PC-3 (cell line): Measurements from ENCODE around the gene CYP1A1. TPM values are rescaled to one million over a fixed set of nuclear protein-coding genes. Genes with fewer than 3 reads are reported as not detected.

Experiments
- ATAC-seq: fragments of 200-7000 bp; cut with Tn5 transposase; 2 replicates; pipeline ENCODE4 v1.9.1; 2020; ENCODE audit warnings: mild to moderate bottlenecking, moderate library complexity
- BruUV-seq: library from RNA; stranded (reverse); fragments of 400-500 nt; replicated peaks from 2 replicates; lab custom pipeline; 2021; lab: Mats Ljungman, UMichigan
- CTCF ChIA-PET: fragments of 300-600 bp; sonication (Branson Sonifier 250); formaldehyde crosslinking; loops from one replicate; lab custom pipeline; 2022; ENCODE audit warnings: antibody characterized with exemption; lab: Charles Lee
- POLR2A ChIA-PET: fragments of 300-600 bp; sonication (Branson Sonifier 250); formaldehyde crosslinking; loops from one replicate; lab custom pipeline; 2022; ENCODE audit warnings: antibody characterized with exemption; ENCODE audit not compliant: unreplicated experiment; lab: Charles Lee
- DNase-seq: peaks from one replicate; pipeline ENCODE4 v3.0.0-alpha.2; 2015
- H2AFZ ChIP-seq: fragments of 300-600 bp; sonication (generic); 2 replicates; pipeline ENCODE4 v1.6.0; 2016; ENCODE audit warnings: antibody characterized with exemption, low read length
- H3F3A ChIP-seq: fragments of 300-600 bp; sonication (generic); one replicate; pipeline ENCODE4 v1.6.0; 2017; ENCODE audit warnings: antibody characterized with exemption, low read length, control low read depth, mild to moderate bottlenecking; ENCODE audit not compliant: unreplicated experiment
- H3K27ac ChIP-seq: fragments of 300-600 bp; sonication (generic); 2 replicates; pipeline ENCODE4 v1.5.1; 2016; ENCODE audit warnings: mild to moderate bottlenecking, low read length
- H3K27me3 ChIP-seq: fragments of 300-600 bp; sonication (generic); 2 replicates; pipeline ENCODE4 v1.6.1; 2016; ENCODE audit warnings: low read length, mixed read lengths
- H3K36me3 ChIP-seq: fragments of 300-600 bp; sonication (generic); 2 replicates; pipeline ENCODE4 v1.6.1; 2016; ENCODE audit warnings: low read depth, mixed run types, low read length, mixed read lengths
- H3K4me1 ChIP-seq: fragments of 300-600 bp; sonication (generic); 2 replicates; pipeline ENCODE4 v1.5.1; 2016; ENCODE audit warnings: low read length; ENCODE audit not compliant: insufficient read depth
- H3K4me2 ChIP-seq: fragments of 300-600 bp; sonication (generic); 2 replicates; pipeline ENCODE4 v1.6.0; 2016; ENCODE audit warnings: low read length
- H3K4me3 ChIP-seq: fragments of 300-600 bp; sonication (generic); 2 replicates; pipeline ENCODE4 v1.5.1; 2016; ENCODE audit warnings: mild to moderate bottlenecking, low read length, mixed read lengths
- H3K79me2 ChIP-seq: fragments of 300-600 bp; sonication (generic); 2 replicates; pipeline ENCODE4 v1.6.1; 2017; ENCODE audit warnings: low read length, mixed read lengths
- H3K9ac ChIP-seq: fragments of 300-600 bp; sonication (generic); 2 replicates; pipeline ENCODE4 v1.6.0; 2016; ENCODE audit warnings: mild to moderate bottlenecking, low read length
- H3K9me2 ChIP-seq: fragments of 300-600 bp; sonication (generic); replicated peaks from 2 replicates; pipeline ENCODE4 v1.6.1; 2016; ENCODE audit warnings: mixed run types, low read length, mixed read lengths
- H3K9me3 ChIP-seq: fragments of 300-600 bp; sonication (generic); 2 replicates; pipeline ENCODE4 v1.6.1; 2016; ENCODE audit warnings: low read length, mixed read lengths
- H4K20me1 ChIP-seq: fragments of 300-600 bp; sonication (generic); 2 replicates; pipeline ENCODE4 v1.6.1; 2016; ENCODE audit warnings: low read length, mixed read lengths
- CTCF ChIP-seq: fragments of 300-600 bp; sonication (generic); conservative IDR thresholded peaks from 2 replicates; pipeline ENCODE4 v1.5.1; 2017; ENCODE audit warnings: antibody characterized with exemption, low read depth, mild to moderate bottlenecking, low read length
- EZH2 ChIP-seq: fragments of 300-600 bp; sonication (generic); IDR thresholded peaks from one replicate; pipeline ENCODE4 v1.6.1; 2017; ENCODE audit warnings: antibody characterized with exemption, mild to moderate bottlenecking, low read length; ENCODE audit not compliant: unreplicated experiment
- EZH2phosphoT487 ChIP-seq: fragments of 300-600 bp; sonication (generic); IDR thresholded peaks from 2 replicates; pipeline ENCODE4 v1.6.1; 2018; ENCODE audit warnings: mild to moderate bottlenecking, antibody characterized with exemption, low read length, borderline replicate concordance
- intact Hi-C: fragments of 100-400 bp; cut with micrococcal nuclease; formaldehyde crosslinking; loops from 2 replicates; pipeline ENCODE4 v1.9.0; 2023
- total RNA-seq: library from RNA; depleted of rRNA; stranded (reverse); fragments of >200 nt; gene quantifications from 2 replicates; pipeline ENCODE4 v1.2.3, GENCODE V29; 2014

The CYP1A1 gene
- total RNA-seq, 1 experiment from 2014 or later, result 2.3 TPM

DNA sequence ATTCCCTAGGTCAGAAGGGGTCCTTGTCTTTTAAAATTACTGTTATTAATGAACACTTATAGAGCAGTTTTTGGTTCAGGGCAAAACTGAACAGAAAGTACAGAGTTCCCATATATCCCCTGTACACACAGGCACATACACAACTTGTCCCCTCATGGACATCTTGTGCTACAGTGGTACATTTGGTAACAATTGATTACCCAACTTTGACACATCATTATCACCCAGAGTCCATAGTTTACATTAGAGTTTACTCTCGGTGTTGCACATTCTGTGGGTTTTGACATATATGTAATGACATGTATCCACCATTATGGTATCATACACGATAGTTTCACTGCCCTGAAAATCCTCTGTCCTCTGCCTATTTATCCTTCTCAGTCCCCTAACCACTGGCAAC lies 28.5 kb downstream of the CYP1A1 start:
- H3K9me3 ChIP-seq, result no peaks in the 10 kb centered on the region
- no peak for TF ChIP-seq EZH2phosphoT487
- TF ChIP-seq CTCF, result no peak
- no peak for TF ChIP-seq EZH2
- H2AFZ ChIP-seq, result no peak overlapping the region; the same call in 1 of the 2 replicates
- no TSS peak for BruUV-seq
- H3K4me2 ChIP-seq, result peak overlapping the region; percentile 86
- ChIA-PET POLR2A (no interaction called here), CTCF (no interaction called here)
- H3K79me2 ChIP-seq, result peaks cover 43% of the 10 kb centered on the region
- no peak overlapping the region for H3K27ac ChIP-seq
- DNase-seq (no peak), ATAC-seq (no peak)
- peak overlapping the region; percentile 94; the same call in 1 of the 2 replicates for H3K9ac ChIP-seq
- no peaks in the 10 kb centered on the region for H3F3A ChIP-seq
- H4K20me1 ChIP-seq, result no peaks in the 10 kb centered on the region
- H3K9me2 ChIP-seq, result no peaks in the 10 kb centered on the region
- H3K36me3 ChIP-seq, result no peaks in the 10 kb centered on the region
- intact Hi-C loops, result no loop called here
- H3K4me3 ChIP-seq, result peak overlapping the region; percentile 93
- no peaks in the 10 kb centered on the region for H3K27me3 ChIP-seq
- peaks cover 9% of the 10 kb centered on the region for H3K4me1 ChIP-seq

GRCh38 chr15:74696398-74696729 lies 29.0 kb downstream of the CYP1A1 start:
- 0 out of 2 replicates have a peak overlapping the region, but pooled peaks have one; percentile 37 for H3K27ac ChIP-seq
- H3K4me3 ChIP-seq, result peak overlapping the region; percentile 93
- ChIA-PET POLR2A (no interaction called here), CTCF (no interaction called here)
- H3K9me3 ChIP-seq, result no peaks in the 10 kb centered on the region
- no peaks in the 10 kb centered on the region for H3K9me2 ChIP-seq
- H3K4me2 ChIP-seq, result peak overlapping the region; percentile 86
- peak overlapping the region; percentile 89 for H2AFZ ChIP-seq
- no peaks in the 10 kb centered on the region for H3K27me3 ChIP-seq
- H3K4me1 ChIP-seq, result peaks cover 9% of the 10 kb centered on the region
- H3K9ac ChIP-seq, result peak overlapping the region; percentile 94
- intact Hi-C loops, result no loop called here
- TSS peak; percentile 96 for BruUV-seq
- TF ChIP-seq CTCF (no peak), EZH2phosphoT487 (no peak), EZH2 (no peak)
- H3K79me2 ChIP-seq, result peaks cover 47% of the 10 kb centered on the region
- no peak for DNase-seq
- H3F3A ChIP-seq, result no peaks in the 10 kb centered on the region
- no peaks in the 10 kb centered on the region for H4K20me1 ChIP-seq
- H3K36me3 ChIP-seq, result no peaks in the 10 kb centered on the region
- ATAC-seq, result peak; percentile 11; the same call in 1 of the 2 replicates

DNA sequence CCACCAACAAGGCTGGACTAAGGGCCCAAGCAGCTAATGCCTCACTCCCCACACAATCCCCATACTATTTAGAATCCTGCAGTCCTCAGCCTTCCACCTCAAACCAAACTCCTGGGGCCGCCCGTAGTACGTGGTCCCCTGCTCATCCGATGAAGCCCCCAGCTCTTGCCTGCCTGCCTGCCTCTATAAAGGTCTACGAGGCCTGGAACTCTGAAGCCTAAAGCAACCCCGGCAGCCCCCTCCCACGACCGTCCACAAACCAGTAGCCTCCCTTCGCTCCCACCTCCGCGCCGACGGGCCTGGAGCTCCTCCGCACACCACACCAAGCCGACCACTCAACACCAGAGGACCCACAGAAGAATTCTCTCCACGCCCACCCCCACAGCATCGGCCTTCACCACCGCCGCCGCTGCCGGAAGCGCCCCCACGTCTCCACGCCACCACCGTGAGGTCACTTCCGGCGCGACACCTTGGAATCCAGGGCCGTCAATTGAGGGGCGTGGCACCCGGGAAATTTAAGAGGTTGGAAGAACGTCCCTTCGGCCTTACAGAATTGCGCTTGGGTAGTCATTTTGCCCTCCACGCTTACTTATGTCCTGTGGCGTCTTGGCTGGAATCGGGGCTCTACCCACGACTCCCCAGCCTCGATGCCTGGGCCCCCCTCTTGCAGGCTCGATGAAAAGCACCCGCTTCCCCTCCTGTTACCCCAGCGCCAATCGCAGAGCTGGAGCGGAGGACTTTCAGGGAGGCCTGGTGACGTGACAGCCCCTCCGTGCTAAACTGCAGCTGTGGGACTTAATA lies 29.5 kb downstream of the CYP1A1 start, which contains the start of gene EDC3:
Gene EDC3, minus strand, starts transcription at position 428 of the 801 bp plus-strand sequence. CDS start 20,900 bp downstream, outside the sequence.
- Histone ChIP-seq H3K27ac (peak within 1 kb of the TSS; percentile 37; the same call in 1 of the 2 replicates), H4K20me1 (no peaks in the 10 kb centered on the region), H3K4me2 (peak within 1 kb of the TSS; percentile 86), H3K4me1 (peaks cover 9% of the 10 kb centered on the region), H3K9ac (peak within 1 kb of the TSS; percentile 94), H2AFZ (peak within 1 kb of the TSS; percentile 89), H3K27me3 (no peaks in the 10 kb centered on the region), H3K79me2 (peaks cover 52% of the 10 kb centered on the region), H3F3A (no peaks in the 10 kb centered on the region), H3K4me3 (peak within 1 kb of the TSS; percentile 93), H3K9me2 (no peaks in the 10 kb centered on the region), H3K36me3 (no peaks in the 10 kb centered on the region), H3K9me3 (no peaks in the 10 kb centered on the region)
- TF ChIP-seq CTCF (no peak), EZH2 (no peak), EZH2phosphoT487 (no peak)
- ChIA-PET CTCF (no interaction called here), POLR2A (no interaction called here)
- ATAC-seq (peak; percentile 95), DNase-seq (peak; percentile 85)
- TSS peak; percentile 66 for BruUV-seq
- intact Hi-C loops, result no loop called here
